Astrocyte (in vitro differentiated cells and primary cell): ENCODE data around the gene GAS6. TPM values are rescaled to one million over a fixed set of nuclear protein-coding genes. Genes with fewer than 3 reads are reported as not detected.
A peak's percentile ranks its signal among the peaks of the same experiment; 100 is the strongest.

Source experiments
- DNase-seq: peaks from one replicate; pipeline ENCODE4 v3.0.0-alpha.2; 2010; ENCODE audit warnings: low read depth
- FAIRE-seq: peaks from 2 replicates; lab custom pipeline; 2011; peaks lifted over from hg19 to GRCh38; lab: Jason Lieb, UNC
- H2AFZ ChIP-seq: 2 replicates; pipeline ENCODE4 v1.6.0; 2012; ENCODE audit warnings: low read depth, low read length, inconsistent platforms
- H3K27ac ChIP-seq: 2 replicates; pipeline ENCODE4 v1.5.1; 2011; ENCODE audit warnings: low read depth, low read length, inconsistent platforms
- H3K27me3 ChIP-seq: 2 replicates; pipeline ENCODE4 v1.6.0; 2011; ENCODE audit warnings: low read length, inconsistent platforms; ENCODE audit not compliant: insufficient read depth
- H3K36me3 ChIP-seq: 2 replicates; pipeline ENCODE4 v1.5.1; 2011; ENCODE audit warnings: low read length, inconsistent platforms; ENCODE audit not compliant: insufficient read depth
- H3K4me1 ChIP-seq: 2 replicates; pipeline ENCODE4 v1.5.1; 2011; ENCODE audit warnings: low read length, inconsistent platforms; ENCODE audit not compliant: insufficient read depth
- H3K4me2 ChIP-seq: 2 replicates; pipeline ENCODE4 v1.6.0; 2012; ENCODE audit warnings: low read length, inconsistent platforms
- H3K4me3 ChIP-seq: 2 replicates; pipeline ENCODE4 v1.5.1; 2011; ENCODE audit warnings: low read depth, mild to moderate bottlenecking, low read length, inconsistent platforms; ENCODE audit not compliant: insufficient read depth
- H3K79me2 ChIP-seq: 2 replicates; pipeline ENCODE4 v1.6.0; 2012; ENCODE audit warnings: mild to moderate bottlenecking, low read length, inconsistent platforms; ENCODE audit not compliant: insufficient read depth
- H3K9ac ChIP-seq: 2 replicates; pipeline ENCODE4 v1.6.0; 2012; ENCODE audit warnings: mild to moderate bottlenecking, low read length, inconsistent platforms
- H3K9me3 ChIP-seq: 2 replicates; pipeline ENCODE4 v1.5.1; 2012; ENCODE audit warnings: low read depth, mild to moderate bottlenecking, low read length, inconsistent platforms; ENCODE audit not compliant: insufficient read depth
- H4K20me1 ChIP-seq: 2 replicates; pipeline ENCODE4 v1.6.0; 2012; ENCODE audit warnings: low read length, inconsistent platforms; ENCODE audit not compliant: insufficient read depth
- H3K27ac Mint-ChIP-seq: one replicate; pipeline ENCODE4 v1.8.0; 2021; ENCODE audit warnings: mild to moderate bottlenecking, mixed read lengths; ENCODE audit not compliant: unreplicated experiment
- H3K27me3 Mint-ChIP-seq: one replicate; pipeline ENCODE4 v1.8.0; 2021; ENCODE audit warnings: low read depth, mixed read lengths; ENCODE audit not compliant: unreplicated experiment
- H3K36me3 Mint-ChIP-seq: one replicate; pipeline ENCODE4 v1.8.0; 2021; ENCODE audit warnings: low read depth, mixed read lengths; ENCODE audit not compliant: unreplicated experiment
- H3K4me1 Mint-ChIP-seq: one replicate; pipeline ENCODE4 v1.8.0; 2021; ENCODE audit warnings: low read depth, mixed read lengths; ENCODE audit not compliant: unreplicated experiment
- H3K4me3 Mint-ChIP-seq: one replicate; pipeline ENCODE4 v1.8.0; 2021; ENCODE audit warnings: mild to moderate bottlenecking, moderate library complexity, mixed read lengths; ENCODE audit not compliant: unreplicated experiment
- H3K9me3 Mint-ChIP-seq: one replicate; pipeline ENCODE4 v1.8.0; 2021; ENCODE audit warnings: mild to moderate bottlenecking, mixed read lengths; ENCODE audit not compliant: unreplicated experiment
- EZH2 ChIP-seq: IDR thresholded peaks from 2 replicates; pipeline ENCODE4 v1.6.1; 2012; ENCODE audit warnings: mild to moderate bottlenecking, low read length, inconsistent platforms; ENCODE audit not compliant: insufficient read depth
- total RNA-seq: library from RNA; stranded (reverse); gene quantifications from 2 replicates; pipeline ENCODE4 v1.2.1, GENCODE V29; 2021
- TF ChIP-seq, protein P1 (sequence below): IDR thresholded peaks from 2 replicates; pipeline ENCODE4 v1.5.1; 2011; ENCODE audit warnings: low read depth, mild to moderate bottlenecking, inconsistent platforms, low read length, moderate library complexity; ENCODE audit not compliant: insufficient read depth

GAS6 gene
- total RNA-seq, 1 donor from 2014 or later = 287 TPM

DNA sequence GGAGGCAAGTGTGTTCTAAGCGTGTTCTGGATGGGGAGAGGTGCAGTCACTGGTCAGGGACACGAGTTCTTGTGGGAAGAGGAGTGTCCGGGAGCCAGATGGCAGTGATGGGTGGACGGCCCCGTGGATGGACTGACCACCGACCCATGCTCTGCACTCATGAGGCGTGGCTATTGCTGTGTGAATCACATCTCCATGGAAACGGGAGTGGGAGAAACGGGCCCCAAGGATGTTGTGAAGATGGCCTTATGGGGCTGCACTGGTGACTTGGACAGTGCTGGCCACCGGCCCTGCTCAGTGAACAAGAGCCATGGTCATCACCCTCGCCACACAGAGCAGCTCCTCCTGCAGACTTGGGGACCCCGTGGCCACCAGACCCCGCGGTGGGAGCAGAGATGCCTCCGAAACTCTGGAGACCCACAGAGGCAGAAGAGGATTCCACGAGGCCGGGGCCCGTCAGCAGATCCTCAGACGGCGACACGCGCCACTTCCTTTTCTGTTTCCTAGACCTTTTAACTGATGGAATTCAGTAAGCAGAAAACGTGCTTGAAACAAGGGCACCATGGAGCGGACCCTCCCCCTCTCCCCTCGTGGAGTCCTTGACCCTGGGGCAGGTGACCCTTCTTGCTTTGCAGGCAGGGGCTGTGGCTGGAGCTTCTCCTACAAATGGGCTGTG is 47.5 kb downstream of the GAS6 start:
- Histone ChIP-seq H3K9ac (peak overlapping the region; percentile 18), H3K79me2 (no peaks in the 10 kb centered on the region), H3K27me3 (no peaks in the 10 kb centered on the region), H3K27ac (no peak overlapping the region), H4K20me1 (no peaks in the 10 kb centered on the region), H3K4me2 (no peak overlapping the region), H3K9me3 (no peaks in the 10 kb centered on the region), H3K4me1 (peaks cover 36% of the 10 kb centered on the region), H3K36me3 (no peaks in the 10 kb centered on the region), H3K4me3 (no peak overlapping the region), H2AFZ (no peak overlapping the region)
- peaks cover 2% of the 10 kb centered on the region for H3K27me3 Mint-ChIP-seq
- no peak for TF ChIP-seq EZH2
- TF ChIP-seq, protein P1, sequence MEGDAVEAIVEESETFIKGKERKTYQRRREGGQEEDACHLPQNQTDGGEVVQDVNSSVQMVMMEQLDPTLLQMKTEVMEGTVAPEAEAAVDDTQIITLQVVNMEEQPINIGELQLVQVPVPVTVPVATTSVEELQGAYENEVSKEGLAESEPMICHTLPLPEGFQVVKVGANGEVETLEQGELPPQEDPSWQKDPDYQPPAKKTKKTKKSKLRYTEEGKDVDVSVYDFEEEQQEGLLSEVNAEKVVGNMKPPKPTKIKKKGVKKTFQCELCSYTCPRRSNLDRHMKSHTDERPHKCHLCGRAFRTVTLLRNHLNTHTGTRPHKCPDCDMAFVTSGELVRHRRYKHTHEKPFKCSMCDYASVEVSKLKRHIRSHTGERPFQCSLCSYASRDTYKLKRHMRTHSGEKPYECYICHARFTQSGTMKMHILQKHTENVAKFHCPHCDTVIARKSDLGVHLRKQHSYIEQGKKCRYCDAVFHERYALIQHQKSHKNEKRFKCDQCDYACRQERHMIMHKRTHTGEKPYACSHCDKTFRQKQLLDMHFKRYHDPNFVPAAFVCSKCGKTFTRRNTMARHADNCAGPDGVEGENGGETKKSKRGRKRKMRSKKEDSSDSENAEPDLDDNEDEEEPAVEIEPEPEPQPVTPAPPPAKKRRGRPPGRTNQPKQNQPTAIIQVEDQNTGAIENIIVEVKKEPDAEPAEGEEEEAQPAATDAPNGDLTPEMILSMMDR = no peak
- no peak for FAIRE-seq
- peak overlapping the region; percentile 14 for H3K4me3 Mint-ChIP-seq
- H3K9me3 Mint-ChIP-seq = peaks cover 2% of the 10 kb centered on the region
- DNase-seq = no peak
- H3K36me3 Mint-ChIP-seq = peaks cover 21% of the 10 kb centered on the region
- H3K4me1 Mint-ChIP-seq = peaks cover 33% of the 10 kb centered on the region
- H3K27ac Mint-ChIP-seq = peak overlapping the region; percentile 79

DNA sequence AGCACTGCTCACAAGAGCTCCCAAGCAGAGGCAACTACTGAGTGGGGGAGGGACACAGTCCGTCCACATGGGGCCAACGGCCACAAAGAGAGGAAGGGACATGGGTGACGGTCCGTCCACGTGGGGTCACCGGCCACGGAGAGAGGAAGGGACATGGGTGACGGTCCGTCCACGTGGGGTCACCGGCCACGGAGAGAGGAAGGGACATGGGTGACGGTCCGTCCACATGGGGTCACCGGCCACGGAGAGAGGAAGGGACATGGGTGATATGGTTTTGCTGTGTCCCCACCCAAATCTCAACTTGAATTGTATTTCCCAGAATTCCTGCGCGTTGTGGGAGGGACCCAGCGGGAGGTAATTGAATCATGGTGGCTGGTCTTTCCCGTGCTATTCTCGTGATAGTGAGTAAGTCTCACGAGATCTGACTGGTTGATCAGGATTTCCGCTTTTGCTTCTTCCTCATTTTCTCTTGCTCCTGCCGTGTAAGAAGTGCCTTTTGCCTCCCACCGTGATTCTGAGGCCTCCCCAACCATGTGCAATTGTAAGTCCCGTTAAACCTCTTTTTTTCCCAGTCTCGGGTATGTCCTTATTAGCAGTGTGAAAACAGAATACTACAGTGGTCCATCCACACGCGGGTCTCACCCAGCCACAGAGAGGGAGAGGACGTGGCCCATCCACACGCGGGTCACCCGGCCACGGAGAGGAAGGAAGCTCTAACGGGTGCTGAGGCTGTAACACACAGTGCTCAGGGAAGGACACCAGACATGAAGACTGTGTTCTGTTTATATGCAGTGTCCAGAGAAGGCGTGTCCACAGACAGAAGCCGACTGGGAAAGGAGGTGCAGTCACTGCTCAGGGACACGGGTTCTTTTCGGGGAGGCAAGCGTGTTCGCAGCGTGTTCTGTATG is 48.5 kb downstream of the GAS6 start:
- Histone ChIP-seq H3K79me2 (no peaks in the 10 kb centered on the region), H3K27me3 (no peaks in the 10 kb centered on the region), H2AFZ (no peak overlapping the region), H3K4me2 (no peak overlapping the region), H3K9me3 (no peaks in the 10 kb centered on the region), H3K4me1 (peaks cover 28% of the 10 kb centered on the region), H3K27ac (no peak overlapping the region), H4K20me1 (no peaks in the 10 kb centered on the region), H3K4me3 (no peak overlapping the region), H3K9ac (no peak overlapping the region), H3K36me3 (no peaks in the 10 kb centered on the region)
- FAIRE-seq (peak; percentile 9), DNase-seq (no peak)
- peak overlapping the region; percentile 79 for H3K27ac Mint-ChIP-seq
- peaks cover 2% of the 10 kb centered on the region for H3K9me3 Mint-ChIP-seq
- H3K27me3 Mint-ChIP-seq = peaks cover 2% of the 10 kb centered on the region
- peaks cover 18% of the 10 kb centered on the region for H3K36me3 Mint-ChIP-seq
- H3K4me1 Mint-ChIP-seq = peaks cover 27% of the 10 kb centered on the region
- TF ChIP-seq, protein P1 = no peak
- no peak for TF ChIP-seq EZH2
- no peak overlapping the region for H3K4me3 Mint-ChIP-seq
